Spleen (tissue), 11 donors: Measurements from ENCODE around the gene TBC1D22A. TPM values are rescaled to one million over a fixed set of nuclear protein-coding genes. Genes with fewer than 3 reads are reported as not detected.

Experiments used
- DNase-seq: peaks from one replicate; pipeline ENCODE4 v3.0.0-alpha.2; 2020
- H3K27ac ChIP-seq, 8 donors: fragments of 200-600 bp; sonication (generic) in 7 of 8; 1 replicate in 4 of 8; 2 replicates in 4 of 8; pipeline versions ENCODE4 v1.5.0 to v1.8.0; 2016 to 2021; ENCODE audit warnings: inconsistent platforms in 4 of 8, mild to moderate bottlenecking in 4 of 8, moderate library complexity in 1 of 8
- H3K27me3 ChIP-seq, 7 donors: fragments of 200-600 bp; sonication (generic) in 6 of 7; replicated peaks in 1 of 7; 1 replicate in 4 of 7; 2 replicates in 3 of 7; pipeline versions ENCODE4 v1.5.0 to v1.8.0; 2016 to 2021; ENCODE audit warnings: inconsistent platforms in 3 of 7, mild to moderate bottlenecking in 1 of 7
- H3K36me3 ChIP-seq, 6 donors: fragments of 200-600 bp; sonication (generic) in 5 of 6; 1 replicate in 4 of 6; 2 replicates in 2 of 6; pipeline versions ENCODE4 v1.5.0 to v1.8.0; 2016 to 2021; ENCODE audit warnings: inconsistent platforms in 2 of 6
- H3K4me1 ChIP-seq, 6 donors: fragments of 200-600 bp; sonication (generic) in 5 of 6; 1 replicate in 3 of 6; 2 replicates in 3 of 6; pipeline versions ENCODE4 v1.5.0 to v1.8.0; 2016 to 2021; ENCODE audit warnings: inconsistent platforms in 3 of 6
- H3K4me3 ChIP-seq, 8 donors: fragments of 200-600 bp; sonication (generic) in 7 of 8; 1 replicate in 4 of 8; 2 replicates in 4 of 8; pipeline versions ENCODE4 v1.5.0 to v1.8.0; 2016 to 2021; ENCODE audit warnings: inconsistent platforms in 4 of 8, mild to moderate bottlenecking in 4 of 8, moderate library complexity in 2 of 8
- H3K9me3 ChIP-seq, 8 donors: fragments of 200-600 bp; sonication (generic) in 7 of 8; 1 replicate in 4 of 8; 2 replicates in 4 of 8; pipeline versions ENCODE4 v1.5.0 to v1.8.0; 2016 to 2021; ENCODE audit warnings: inconsistent platforms in 4 of 8
- CTCF ChIP-seq, 11 experiments: fragments of 200-600 bp in 7 of 11; fragments of 450-650 bp in 4 of 11; sonication (generic) in 4 of 11; IDR thresholded peaks in 8 of 11; conservative IDR thresholded peaks in 3 of 11; 1 replicate in 7 of 11; 2 replicates in 4 of 11; pipeline versions ENCODE4 v1.4.0 to v1.8.0; 2016 to 2021; ENCODE audit warnings: antibody characterized with exemption in 11 of 11, inconsistent platforms in 4 of 11, mild to moderate bottlenecking in 1 of 11
- POLR2A ChIP-seq, 3 donors: fragments of 450-650 bp; IDR thresholded peaks; one replicate each; pipeline ENCODE4 v1.5.1; 2017; ENCODE audit warnings: antibody characterized with exemption in 3 of 3, mild to moderate bottlenecking in 1 of 3
- POLR2AphosphoS5 ChIP-seq, 3 donors: sonication (generic); formaldehyde crosslinking; IDR thresholded peaks; one replicate each; pipeline ENCODE4 v1.5.1; 2017; ENCODE audit warnings: antibody characterized with exemption in 3 of 3
- WGBS, 5 donors: extraction: QIAGEN DNeasy Blood & Tissue Kit in 3 of 5; methylation state at CpG; one replicate each; pipeline versions ENCODE4 v1.1.5 to v1.1.7; 2013 to 2018; 5-methylcytosine and 5-hydroxymethylcytosine counted together
- intact Hi-C: fragments of 100-400 bp; cut with DNase I; formaldehyde crosslinking; loops from one replicate; pipeline ENCODE4 v1.15.0; 2023; ENCODE audit warnings: low total_unique reads
- polyA plus RNA-seq, 3 donors: library from polyadenylated mRNA; stranded (reverse); fragments of 200-250 nt; gene quantifications; one replicate each; pipeline ENCODE4 v1.2.1, GENCODE V29; 2013
- total RNA-seq, 7 donors: library from RNA; depleted of rRNA in 3 of 7; stranded (reverse); fragments of >200 nt in 3 of 7; fragmentation: NEBNext Ultra II Directional in 4 of 7; extraction: Animal tissue kit (Norgen Biotek cat#: 25700) in 4 of 7; gene quantifications; one replicate each; pipeline versions ENCODE4 v1.1.0 to v1.2.1, GENCODE V29; 2016 to 2021
- donor health status: healthy with polysubstance abuse.
- donor health status: DM: no; HTN: no; CAD: no; lungs with moderate emphysema.
- donor health status: DM: no; HTN: no; CAD: no.
- donor health status: Bipolar disorder and iron deficiency.
- donor health status: healthy.
- donor health status: DM: no; HTN: no; CAD: no.
- donor health status: DM: yes; HTN: yes; CAD: no.

The TBC1D22A gene
- total and polyA plus RNA-seq, 10 donors: 17.2 to 66.9 (median 49.6) TPM

GRCh38 chr22:47089374-47089773, 326.9 kb downstream of the TBC1D22A start:
- peaks cover 0 to 24% (median 11%) of the 10 kb centered on the region in 8 donors for H3K9me3 ChIP-seq
- DNase-seq: no peak
- intact Hi-C loops: no loop called here
- TF ChIP-seq POLR2AphosphoS5 (IDR thresholded peaks at IDR 0.05) (no peak), POLR2A (IDR thresholded peaks at IDR 0.05) (no peak), CTCF (IDR thresholded peaks at IDR 0.05 in 8 of 11, conservative IDR thresholded peaks at IDR 0.05 in 3 of 11) (no peak)
- H3K4me3 ChIP-seq: no peak overlapping the region
- 78 to 93% (median 87%) methylated on average over 7 of the region's 7 CpGs for WGBS, 5 donors
- peaks cover 0 to 22% (median 9%) of the 10 kb centered on the region in 6 donors for H3K4me1 ChIP-seq
- no peak overlapping the region for H3K27ac ChIP-seq
- H3K27me3 ChIP-seq: no peaks in the 10 kb centered on the region
- H3K36me3 ChIP-seq: peaks cover 0 to 9% (median 0%) of the 10 kb centered on the region in 6 donors

- Histone ChIP-seq H3K9me3 (peaks cover 0 to 28% (median 11%) of the 10 kb centered on the region in 8 donors), H3K4me1 (peaks cover 0 to 22% (median 9%) of the 10 kb centered on the region in 6 donors), H3K36me3 (peaks cover 0 to 9% (median 0%) of the 10 kb centered on the region in 6 donors), H3K27ac (no peak overlapping the region), H3K4me3 (peak overlapping the region in 2 of 8 donors; percentile 8 to 46), H3K27me3 (no peaks in the 10 kb centered on the region)
- intact Hi-C loops: no loop called here
- no peak for DNase-seq
- WGBS, 5 donors: 76 to 91% (median 88%) methylated on average over 16 to 21 of the region's 21 CpGs
- no peak for TF ChIP-seq POLR2AphosphoS5 (IDR thresholded peaks at IDR 0.05)
- TF ChIP-seq CTCF (IDR thresholded peaks at IDR 0.05 in 8 of 11, conservative IDR thresholded peaks at IDR 0.05 in 3 of 11): no peak
- no peak for TF ChIP-seq POLR2A (IDR thresholded peaks at IDR 0.05)
Observed at GRCh38 chr22:47089796-47090460, 327.5 kb downstream of the TBC1D22A start.

GRCh38 chr22:47090591-47091245, 328.3 kb downstream of the TBC1D22A start:
- Histone ChIP-seq H3K4me3 (peak overlapping the region in 2 of 8 donors; percentile 8 to 46), H3K27ac (no peak overlapping the region), H3K36me3 (peaks cover 0 to 9% (median 0%) of the 10 kb centered on the region in 6 donors), H3K27me3 (no peaks in the 10 kb centered on the region), H3K4me1 (peaks cover 0 to 22% (median 9%) of the 10 kb centered on the region in 6 donors), H3K9me3 (peaks cover 0 to 28% (median 11%) of the 10 kb centered on the region in 8 donors)
- DNase-seq: no peak
- TF ChIP-seq POLR2AphosphoS5 (IDR thresholded peaks at IDR 0.05) (no peak), CTCF (IDR thresholded peaks at IDR 0.05 in 8 of 11, conservative IDR thresholded peaks at IDR 0.05 in 3 of 11) (no peak), POLR2A (IDR thresholded peaks at IDR 0.05) (no peak)
- intact Hi-C loops: no loop called here
- whole genome bisulfite sequencing, 5 donors: 18 to 35% (median 23%) methylated on average over 29 of the region's 29 CpGs

GRCh38 chr22:47091246-47091651, 328.8 kb downstream of the TBC1D22A start:
- H3K27ac ChIP-seq: no peak overlapping the region
- intact Hi-C loops: no loop called here
- H3K4me3 ChIP-seq: peak overlapping the region in 2 of 8 donors; percentile 8 to 46
- H3K9me3 ChIP-seq: peaks cover 0 to 28% (median 11%) of the 10 kb centered on the region in 8 donors
- peaks cover 0 to 22% (median 9%) of the 10 kb centered on the region in 6 donors for H3K4me1 ChIP-seq
- 30 to 55% (median 43%) methylated on average over 18 to 21 of the region's 21 CpGs for WGBS, 5 donors
- peaks cover 0 to 9% (median 0%) of the 10 kb centered on the region in 6 donors for H3K36me3 ChIP-seq
- TF ChIP-seq CTCF (IDR thresholded peaks at IDR 0.05 in 8 of 11, conservative IDR thresholded peaks at IDR 0.05 in 3 of 11) (no peak), POLR2AphosphoS5 (IDR thresholded peaks at IDR 0.05) (no peak), POLR2A (IDR thresholded peaks at IDR 0.05) (no peak)
- no peaks in the 10 kb centered on the region for H3K27me3 ChIP-seq
- no peak for DNase-seq
